Stromal cell of bone marrow (primary cell): ENCODE measurements around the gene FAM171A2.
"Not testable (repeated sequence)": the region's sequence is repeated elsewhere in the genome, so short reads cannot be mapped to it uniquely, and the experiment has no call there.

ENCODE experiments used
- DNase-seq: peaks from one replicate; pipeline ENCODE4 v3.0.0-alpha.2; 2012; ENCODE audit warnings: low read depth

Gene FAM171A2

DNA sequence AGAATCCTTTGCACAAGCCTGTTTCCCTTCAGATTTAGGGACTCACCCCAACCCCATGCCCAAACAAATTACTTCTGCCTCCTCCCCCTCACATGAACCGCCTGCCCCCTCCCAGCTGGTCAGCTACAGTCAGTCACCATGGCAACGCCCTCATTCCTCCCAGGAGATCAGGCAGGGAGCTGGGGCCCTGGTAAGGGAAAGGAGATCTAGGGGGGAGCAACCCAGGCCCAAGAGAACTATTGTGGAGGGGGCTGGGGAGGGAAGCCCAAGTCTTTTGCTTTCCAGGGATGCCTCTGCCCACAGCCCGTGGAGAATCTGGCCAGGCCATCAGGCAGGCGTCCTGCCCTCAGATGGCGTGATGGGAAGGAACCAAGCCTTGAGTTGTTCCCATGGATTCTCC is 2.8 kb downstream of the FAM171A2 start:
- DNase-seq: peak; percentile 22

DNA sequence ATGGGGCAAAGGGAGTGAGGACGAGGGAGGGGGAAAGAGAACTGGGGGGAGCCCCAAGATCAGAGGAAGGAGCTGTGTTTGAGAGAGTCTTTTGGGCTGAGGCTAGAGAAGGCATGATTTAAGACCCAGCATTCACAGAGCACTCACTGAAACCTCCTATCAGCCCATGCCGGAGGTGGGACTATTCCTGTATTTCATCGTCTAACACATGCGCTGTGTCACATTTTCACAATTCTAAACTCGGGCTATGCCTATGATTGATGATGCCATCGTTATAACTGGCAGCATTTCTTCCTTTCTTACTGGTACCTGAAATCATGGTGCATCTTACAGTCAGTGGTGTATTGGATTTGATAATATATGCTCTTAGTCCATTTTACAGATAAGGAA is 3.5 kb downstream of the FAM171A2 start:
- no peak for DNase-seq

DNA sequence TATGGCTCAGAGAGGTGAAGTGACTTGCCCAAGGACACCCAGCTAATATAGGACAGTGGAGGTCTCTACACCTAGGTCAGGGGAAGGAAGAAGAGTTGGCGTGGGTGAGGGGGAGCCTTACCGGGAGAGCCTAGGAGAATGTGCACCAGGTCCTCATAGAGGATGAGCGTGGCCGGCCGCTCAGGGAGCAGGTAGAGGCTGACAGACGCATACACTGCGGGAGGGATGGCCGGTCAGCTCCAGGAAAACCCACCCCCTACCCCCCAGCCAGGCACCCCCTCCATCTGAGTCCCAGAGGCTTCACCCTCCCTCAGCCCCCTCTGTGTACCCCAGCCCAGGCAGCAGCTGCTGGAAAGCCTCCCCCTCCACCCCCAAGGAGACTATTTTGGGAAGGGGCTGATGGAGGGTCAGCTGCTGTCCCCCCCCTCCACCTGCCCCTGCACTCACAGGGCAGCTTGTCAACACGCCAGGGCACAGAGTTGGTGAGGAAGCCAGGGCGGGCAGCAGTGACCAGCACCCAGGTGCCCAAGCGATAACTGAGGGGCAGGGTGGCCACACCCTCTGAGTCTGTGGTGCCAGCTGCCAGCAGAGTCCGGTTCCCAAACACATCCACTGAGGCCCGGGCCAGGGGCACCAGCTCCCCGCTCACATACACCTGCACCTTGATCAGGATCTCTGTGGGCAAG is 4.1 kb downstream of the FAM171A2 start:
- no peak for DNase-seq

DNA sequence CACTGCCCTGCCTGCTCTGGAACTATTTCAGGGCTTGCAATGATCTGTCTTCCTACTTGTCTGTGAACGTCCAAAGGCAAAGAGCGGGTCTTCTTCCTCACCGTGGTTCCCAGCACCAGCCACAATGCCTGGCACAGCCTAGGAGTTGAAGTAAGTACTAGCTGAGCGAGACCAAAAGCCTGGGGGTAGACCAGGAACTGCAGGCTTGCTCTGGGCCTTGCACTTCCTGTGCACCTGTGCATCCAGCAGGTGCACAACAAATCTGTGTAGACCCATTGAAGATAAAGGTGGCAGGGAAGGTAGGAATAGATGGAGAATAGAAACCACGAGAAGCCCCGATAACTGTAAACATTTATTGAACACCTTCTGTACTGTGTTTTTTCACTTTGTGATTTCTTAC is 4.6 kb downstream of the FAM171A2 start:
- DNase-seq: no peak

DNA sequence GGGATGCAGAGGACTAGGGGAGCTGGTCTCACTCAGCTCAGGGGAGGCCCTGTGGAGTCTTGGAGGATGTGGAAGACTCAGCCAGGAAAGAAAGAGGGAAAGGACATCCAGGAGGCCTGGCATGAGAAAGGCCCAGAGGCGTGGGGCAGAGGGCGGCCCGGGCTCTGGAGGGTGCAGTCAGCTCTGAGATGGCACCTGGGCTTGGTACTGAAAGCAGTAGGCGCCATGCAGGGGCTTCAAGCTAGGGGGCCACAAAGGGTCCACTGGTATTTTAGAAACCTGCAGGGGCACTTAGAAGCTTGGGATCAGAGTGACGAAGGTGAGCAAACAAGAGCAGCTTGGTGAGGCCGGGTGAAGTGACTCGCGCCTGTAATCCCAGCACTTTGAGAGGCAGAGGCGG is 5.6 kb downstream of the FAM171A2 start:
- DNase-seq: no peak

DNA sequence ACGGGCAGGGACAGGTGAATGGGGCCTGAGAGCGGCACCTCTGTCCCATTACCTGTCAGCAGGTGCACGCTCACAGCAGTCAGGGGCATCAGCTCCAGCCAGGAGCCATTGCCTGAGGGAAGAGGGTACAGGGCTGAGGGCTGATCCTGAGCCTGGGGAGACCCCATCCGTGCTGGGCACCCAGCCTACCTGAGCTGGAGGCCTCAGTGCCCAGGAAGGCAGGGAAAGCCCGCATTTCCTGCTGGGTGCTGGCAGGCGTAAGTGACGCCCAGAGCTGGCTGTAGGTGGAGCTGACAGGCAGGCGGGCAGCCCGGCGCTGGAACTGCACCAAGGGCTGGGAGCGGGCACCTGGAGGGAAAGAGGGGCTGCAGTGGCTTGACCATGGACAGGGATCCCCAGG is 7.4 kb downstream of the FAM171A2 start:
- no peak for DNase-seq

DNA sequence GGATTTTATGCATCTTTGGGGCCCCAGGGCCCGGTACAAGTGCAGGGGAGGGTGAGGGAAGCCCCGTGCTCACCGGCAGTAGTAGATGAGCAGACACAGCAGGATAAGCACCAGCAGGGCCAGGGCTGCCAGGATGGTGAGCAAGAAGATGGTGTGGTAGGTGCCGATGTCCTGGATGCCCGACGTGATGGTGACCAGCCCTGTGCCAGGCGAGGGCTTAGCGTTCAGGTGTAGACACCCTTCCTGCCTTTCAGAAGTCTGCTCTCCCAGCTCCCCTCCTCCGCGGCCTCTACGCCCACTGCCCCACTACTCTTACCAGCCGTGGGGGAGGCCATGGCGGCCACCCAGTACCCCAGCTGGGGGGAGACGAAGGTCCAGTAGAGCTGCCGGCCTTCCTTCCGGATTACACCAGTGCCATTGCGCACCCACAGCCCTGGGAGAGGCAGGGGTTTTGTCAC is 8.0 kb downstream of the FAM171A2 start:
- no peak for DNase-seq

DNA sequence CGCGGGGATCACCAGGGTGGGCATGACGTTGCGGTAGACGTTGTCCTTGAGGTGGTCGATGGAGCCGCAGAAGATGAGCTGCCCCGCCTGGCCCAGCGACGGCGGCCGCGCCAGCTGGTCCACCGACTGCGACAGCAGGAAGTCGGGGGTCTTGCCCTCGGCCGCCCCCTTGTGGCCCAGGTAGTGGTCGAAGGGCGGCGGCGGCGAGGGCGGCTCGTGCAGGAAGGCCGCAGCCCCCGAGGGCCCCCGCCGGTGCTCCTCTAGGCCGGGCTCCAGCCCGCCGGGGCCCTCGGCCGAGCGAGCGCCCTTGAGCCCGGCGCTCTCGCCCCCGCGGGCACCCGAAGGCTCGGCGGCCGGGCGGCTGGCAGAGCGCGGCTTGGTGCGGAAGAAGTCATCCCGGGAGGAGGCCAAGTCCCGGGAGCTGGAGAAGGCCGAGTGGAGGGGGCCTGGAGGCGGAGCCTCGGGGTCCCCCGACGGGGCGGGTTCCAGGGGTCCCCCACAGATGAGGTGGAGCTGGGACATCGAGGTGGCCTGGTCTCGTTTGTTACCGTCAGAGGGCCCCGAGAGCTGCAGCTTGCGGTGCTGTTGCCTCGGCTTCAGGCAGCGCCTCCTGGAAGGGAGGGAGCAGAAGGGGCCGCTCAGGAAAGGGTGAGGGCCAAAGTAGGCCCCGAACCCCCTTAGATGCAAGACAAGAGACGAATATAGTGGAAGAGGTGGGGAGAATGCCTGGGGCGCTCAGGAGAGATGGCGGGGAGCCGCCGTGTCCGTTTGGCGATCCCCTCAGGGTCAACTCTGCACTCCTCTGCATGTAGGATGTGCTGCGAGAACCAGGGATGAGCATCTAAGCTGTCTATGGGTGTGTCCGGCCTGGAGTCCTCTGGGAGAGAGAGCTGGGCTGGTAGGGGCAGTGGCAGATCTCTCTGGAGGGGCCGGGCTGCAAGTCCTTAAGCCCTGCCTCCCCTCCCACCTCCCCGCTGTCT is 8.8 kb downstream of the FAM171A2 start:
- no peak for DNase-seq

DNA sequence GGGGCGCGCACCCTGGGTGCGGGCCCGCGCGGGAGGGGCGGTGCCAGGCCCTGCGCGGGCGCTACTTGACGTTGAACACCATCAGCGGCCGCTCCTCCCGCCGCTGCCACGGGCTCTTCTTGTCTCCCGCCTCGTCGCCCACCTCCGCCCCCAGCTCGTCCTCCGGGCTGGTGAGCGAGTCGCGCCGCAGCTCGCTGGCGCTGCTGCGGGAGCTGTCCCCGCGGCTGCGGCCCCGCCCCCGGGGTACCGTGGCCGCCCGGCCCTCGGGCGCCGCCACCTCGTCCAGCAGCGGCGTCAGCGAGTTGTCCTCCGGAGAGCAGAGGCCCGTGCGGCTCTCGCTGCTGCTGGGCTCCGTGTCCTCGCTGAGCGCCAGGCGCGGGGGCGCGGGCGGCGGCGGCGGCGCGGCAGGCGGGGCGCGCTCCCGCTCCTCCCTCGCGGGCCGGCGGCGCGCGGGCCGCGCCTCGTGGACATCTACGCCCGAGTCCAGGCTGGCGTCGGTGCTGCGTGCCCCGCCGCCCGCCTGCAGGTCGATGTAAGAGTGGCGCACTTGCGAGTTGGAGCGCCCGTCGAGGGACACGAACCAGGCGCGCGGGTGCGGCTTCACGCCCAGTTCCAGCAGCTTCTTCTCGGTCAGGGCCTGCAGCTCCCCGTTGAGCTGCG is 9.9 kb downstream of the FAM171A2 start:
- DNase-seq: no peak

DNA sequence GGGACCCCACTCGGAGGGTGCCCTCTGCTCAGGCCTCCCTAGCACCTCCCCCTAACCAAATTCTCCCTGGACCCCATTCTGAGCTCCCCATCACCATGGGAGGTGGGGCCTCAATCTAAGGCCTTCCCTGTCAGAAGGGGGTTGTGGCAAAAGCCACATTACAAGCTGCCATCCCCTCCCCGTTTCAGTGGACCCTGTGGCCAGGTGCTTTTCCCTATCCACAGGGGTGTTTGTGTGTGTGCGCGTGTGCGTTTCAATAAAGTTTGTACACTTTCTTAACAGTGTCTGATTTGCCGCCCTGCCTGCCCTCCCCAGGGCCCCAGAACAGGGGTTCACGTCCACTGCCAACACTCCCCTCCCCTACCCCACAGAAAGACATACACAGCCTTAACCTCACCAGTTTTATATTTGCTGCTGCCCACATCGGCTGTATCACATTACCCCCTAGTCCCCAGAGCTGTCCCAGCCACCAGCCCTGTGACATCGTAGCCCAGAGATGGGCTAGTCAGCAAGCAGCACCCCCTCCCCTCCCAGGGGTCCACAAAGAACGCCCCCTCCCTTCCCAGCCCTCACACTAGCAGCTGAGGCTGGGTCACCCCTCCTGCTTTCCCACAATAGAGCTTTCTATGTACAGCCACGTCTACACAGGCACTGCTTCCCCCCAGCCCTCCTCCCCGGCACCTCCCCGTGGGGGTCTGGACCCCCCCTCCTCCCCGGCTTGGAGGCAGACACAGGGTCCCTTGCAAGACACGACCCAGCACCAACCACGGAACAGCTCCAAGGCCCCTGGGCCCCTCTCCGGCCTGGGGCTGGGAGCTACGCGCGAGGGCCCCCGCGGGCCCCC is 10.6 kb downstream of the FAM171A2 start:
- no peak for DNase-seq

DNA sequence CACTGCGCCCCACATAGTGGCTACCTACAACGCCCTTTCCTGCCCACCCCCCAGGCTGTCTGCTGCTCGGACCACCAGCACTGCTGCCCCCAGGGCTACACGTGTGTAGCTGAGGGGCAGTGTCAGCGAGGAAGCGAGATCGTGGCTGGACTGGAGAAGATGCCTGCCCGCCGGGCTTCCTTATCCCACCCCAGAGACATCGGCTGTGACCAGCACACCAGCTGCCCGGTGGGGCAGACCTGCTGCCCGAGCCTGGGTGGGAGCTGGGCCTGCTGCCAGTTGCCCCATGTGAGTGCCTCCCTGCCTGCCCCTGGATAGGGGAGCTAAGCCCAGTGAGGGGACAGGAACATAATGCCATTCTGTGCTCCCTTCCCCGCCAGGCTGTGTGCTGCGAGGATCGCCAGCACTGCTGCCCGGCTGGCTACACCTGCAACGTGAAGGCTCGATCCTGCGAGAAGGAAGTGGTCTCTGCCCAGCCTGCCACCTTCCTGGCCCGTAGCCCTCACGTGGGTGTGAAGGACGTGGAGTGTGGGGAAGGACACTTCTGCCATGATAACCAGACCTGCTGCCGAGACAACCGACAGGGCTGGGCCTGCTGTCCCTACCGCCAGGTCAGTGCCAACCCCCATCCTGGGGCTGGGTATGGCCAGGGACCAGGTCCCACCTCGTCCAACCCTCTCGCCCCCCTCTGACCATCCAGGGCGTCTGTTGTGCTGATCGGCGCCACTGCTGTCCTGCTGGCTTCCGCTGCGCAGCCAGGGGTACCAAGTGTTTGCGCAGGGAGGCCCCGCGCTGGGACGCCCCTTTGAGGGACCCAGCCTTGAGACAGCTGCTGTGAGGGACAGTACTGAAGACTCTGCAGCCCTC is 11.5 kb downstream of the FAM171A2 start:
- DNase-seq: no peak

DNA sequence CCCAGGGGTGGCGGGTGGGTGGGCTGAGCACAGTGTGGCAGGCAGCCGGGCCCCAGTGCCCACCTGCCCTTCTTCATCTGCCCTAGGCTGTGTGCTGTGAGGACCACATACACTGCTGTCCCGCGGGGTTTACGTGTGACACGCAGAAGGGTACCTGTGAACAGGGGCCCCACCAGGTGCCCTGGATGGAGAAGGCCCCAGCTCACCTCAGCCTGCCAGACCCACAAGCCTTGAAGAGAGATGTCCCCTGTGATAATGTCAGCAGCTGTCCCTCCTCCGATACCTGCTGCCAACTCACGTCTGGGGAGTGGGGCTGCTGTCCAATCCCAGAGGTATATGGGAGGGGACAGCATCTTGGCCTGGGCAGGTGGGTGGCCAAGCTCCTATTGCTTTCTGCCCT is 12.2 kb downstream of the FAM171A2 start:
- no peak for DNase-seq

DNA sequence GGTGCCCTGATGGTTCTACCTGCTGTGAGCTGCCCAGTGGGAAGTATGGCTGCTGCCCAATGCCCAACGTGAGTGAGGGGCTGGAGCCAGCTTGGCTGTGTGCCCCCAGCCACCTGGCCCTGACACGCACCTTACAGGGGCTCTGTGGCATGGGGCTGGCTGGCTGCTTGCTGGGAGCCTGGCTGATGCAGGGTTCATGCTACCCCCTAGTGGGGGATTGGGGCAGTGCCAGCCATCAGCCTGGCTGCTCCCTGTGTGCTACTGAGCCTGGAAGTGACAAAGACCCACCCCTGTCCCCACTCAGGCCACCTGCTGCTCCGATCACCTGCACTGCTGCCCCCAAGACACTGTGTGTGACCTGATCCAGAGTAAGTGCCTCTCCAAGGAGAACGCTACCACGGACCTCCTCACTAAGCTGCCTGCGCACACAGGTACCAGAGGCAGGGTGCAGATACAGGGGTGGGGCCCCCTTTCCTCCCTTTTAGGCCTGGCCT is 12.9 kb downstream of the FAM171A2 start:
- no peak for DNase-seq

DNA sequence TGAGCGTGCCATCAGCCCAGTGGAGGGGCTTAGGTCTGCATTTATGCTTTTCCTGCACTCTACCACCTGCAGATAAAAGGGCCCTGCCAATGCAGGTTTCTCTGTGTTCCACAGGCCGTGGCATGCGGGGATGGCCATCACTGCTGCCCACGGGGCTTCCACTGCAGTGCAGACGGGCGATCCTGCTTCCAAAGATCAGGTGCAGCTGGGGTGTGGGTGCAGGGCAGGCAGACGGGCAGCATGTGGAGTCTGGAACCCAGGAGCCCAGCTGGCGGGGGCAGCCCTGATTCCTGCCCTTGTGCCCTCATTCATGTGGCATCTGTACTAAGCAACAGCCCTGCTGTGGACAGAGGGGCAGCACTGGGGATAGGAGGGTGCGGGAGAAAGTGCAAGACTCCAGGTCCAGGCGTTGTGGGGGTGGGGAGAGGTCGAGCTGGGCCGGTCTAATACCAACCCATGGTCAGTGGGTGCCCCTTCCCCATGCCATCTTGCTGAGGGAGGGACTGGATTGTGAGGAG is 14.0 kb downstream of the FAM171A2 start:
- DNase-seq: no peak

DNA sequence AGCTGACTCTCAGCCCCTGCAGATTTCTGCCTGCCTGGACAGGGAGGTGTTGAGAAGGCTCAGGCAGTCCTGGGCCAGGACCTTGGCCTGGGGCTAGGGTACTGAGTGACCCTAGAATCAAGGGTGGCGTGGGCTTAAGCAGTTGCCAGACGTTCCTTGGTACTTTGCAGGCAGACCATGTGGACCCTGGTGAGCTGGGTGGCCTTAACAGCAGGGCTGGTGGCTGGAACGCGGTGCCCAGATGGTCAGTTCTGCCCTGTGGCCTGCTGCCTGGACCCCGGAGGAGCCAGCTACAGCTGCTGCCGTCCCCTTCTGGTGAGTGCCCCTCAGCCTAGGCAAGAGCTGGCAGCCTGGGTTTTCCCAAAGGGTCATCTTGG is 14.7 kb downstream of the FAM171A2 start:
- no peak for DNase-seq

DNA sequence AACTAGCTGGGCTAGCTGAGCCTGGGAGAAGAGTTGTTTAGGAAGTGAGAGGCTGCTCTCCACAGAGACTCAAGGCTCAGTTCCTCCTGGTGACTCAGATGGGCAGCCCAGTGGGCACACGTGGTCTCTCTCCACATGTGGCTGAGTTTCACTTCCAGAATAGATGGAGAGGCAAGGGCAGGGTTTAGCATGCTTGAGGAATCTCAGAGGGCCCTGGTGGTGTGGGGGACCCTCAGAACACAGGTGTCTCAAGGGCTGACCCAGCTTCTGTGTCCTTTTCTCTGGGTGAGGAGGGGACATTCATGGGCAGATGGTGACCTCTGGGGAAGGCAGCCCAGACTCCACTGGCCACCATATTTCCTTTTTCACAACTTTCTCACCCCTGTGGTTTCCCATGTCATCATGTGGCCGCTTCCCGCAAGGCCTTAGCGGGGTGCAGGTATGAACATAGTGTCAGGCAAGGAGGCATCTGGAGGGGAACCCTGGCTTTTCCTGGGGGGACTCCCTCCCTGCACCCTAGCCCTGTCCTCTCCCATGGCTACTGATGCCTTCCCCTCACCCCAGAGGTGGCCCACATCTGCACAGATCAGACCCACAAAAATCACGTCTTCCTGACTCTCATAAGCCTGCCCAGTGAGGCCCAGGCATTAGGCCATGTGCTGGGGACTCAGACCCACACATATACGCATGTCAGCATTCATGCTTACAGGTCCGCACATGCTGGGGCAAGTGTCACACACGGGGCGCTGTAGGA is 15.2 kb downstream of the FAM171A2 start:
- DNase-seq: no peak

DNA sequence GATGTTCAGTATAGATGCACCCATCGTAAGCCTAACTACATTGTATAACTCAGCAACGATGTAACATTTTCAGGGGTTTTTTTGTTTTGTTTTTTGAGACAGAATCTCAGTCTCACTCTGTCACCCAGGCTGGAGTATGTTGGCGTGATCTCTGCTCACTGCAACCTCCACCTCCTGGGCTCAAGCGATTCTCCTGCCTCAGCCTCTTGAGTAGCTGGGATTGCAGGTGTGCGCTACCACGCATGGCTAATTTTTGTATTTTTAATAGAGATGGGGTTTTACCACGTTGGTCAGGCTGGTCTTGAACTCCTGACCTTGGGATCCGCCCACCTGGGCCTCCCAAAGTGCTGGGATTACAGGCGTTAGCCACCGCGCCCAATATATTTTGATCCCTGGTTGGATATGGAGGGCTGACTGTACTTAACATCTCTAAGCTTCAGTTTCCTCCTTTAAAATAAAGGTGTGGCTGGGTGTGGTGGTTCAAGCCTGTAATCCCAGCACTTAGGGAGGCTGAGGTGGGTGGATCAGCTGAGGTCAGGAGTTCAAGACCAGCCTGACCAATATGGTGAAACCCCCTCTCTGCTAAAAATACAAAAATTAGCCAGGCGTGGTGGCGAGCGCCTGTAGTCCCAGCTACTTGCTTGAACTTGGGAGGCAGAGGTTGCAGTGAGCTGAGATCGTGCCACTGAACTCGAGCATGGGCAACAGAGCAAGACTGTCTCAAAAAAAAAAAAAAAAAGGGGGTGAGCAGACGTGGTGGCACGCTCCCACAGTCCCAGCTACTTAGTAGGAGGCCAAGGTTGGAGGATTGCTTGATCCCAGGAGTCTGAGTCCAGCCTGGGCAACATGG is 16.2 kb downstream of the FAM171A2 start:
- DNase-seq: not testable (repeated sequence)

DNA sequence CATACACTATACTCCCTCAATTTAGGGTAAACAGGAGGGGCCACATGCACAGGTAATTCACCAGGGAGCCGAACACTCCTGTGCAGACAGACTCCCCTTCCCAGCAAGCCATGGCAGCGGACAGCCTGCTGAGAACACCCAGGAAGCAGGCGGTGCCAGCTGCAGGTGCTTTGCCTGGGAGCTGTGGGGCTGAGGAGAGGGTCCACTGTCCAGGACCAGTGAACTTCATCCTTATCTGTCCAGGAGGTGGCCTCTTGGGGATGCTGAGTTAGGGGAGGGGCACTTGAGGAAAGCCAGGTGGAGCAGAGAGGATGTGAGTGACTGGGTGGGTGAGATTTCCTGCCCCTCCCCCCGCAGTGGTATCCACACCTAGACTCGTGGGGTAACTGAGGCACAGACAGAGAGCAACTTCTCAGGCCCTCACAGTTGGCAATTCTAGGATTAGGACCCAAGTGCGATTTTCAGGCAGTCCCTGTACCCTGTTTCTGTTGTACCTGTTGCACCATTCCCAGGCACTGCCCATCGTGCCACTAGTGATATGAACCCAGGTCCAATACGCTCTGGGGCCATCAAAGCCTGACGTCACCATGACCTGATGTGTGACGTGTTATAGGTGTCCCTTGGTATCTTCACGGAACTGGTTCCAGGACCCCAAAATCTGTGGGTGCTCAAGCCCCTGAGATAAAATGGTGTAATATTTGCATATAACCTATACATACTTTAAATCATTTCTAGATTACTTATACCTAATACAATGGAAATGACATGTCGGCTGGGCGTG is 17.4 kb downstream of the FAM171A2 start:
- no peak for DNase-seq
